Breast epithelium (tissue), 4 donors: Measurements from ENCODE around the gene ODAD4. TPM values are rescaled to one million over a fixed set of nuclear protein-coding genes. Genes with fewer than 3 reads are reported as not detected.

Source experiments
- DNase-seq, 2 donors: peaks; one replicate each; pipeline ENCODE4 v3.0.0-alpha.2; 2019; ENCODE audit warnings: low spot score in 2 of 2
- H3K27ac ChIP-seq, 2 donors: fragments of 200-600 bp; sonication (generic) in 1 of 2; one replicate each; pipeline ENCODE4 v1.5.1; 2016 to 2019; ENCODE audit warnings: mild to moderate bottlenecking in 1 of 2
- H3K27me3 ChIP-seq, 2 donors: fragments of 200-600 bp; sonication (generic) in 1 of 2; one replicate each; pipeline versions ENCODE4 v1.5.1 to v1.6.0; 2017 to 2019; ENCODE audit warnings: control low read depth in 1 of 2, mild to moderate bottlenecking in 1 of 2
- H3K36me3 ChIP-seq: fragments of 200-600 bp; one replicate; pipeline ENCODE4 v1.5.1; 2019
- H3K4me1 ChIP-seq, 2 donors: fragments of 200-600 bp; sonication (generic); one replicate each; pipeline ENCODE4 v1.5.1; 2016 to 2019; ENCODE audit warnings: control low read depth in 1 of 2
- H3K4me3 ChIP-seq, 3 donors: fragments of 200-600 bp; sonication (generic); 1 replicate in 2 of 3; 2 replicates in 1 of 3; pipeline ENCODE4 v1.5.1; 2016 to 2019; ENCODE audit warnings: mild to moderate bottlenecking in 3 of 3, moderate library complexity in 2 of 3
- H3K9me3 ChIP-seq, 2 donors: fragments of 200-600 bp; sonication (generic) in 1 of 2; one replicate each; pipeline ENCODE4 v1.5.1; 2016 to 2019; ENCODE audit warnings: control low read depth in 1 of 2
- POLR2A ChIP-seq: fragments of 450-650 bp; IDR thresholded peaks from one replicate; pipeline ENCODE4 v1.6.1; 2016; ENCODE audit warnings: antibody characterized with exemption, mild to moderate bottlenecking, moderate library complexity
- POLR2AphosphoS5 ChIP-seq, 3 donors: sonication (generic); formaldehyde crosslinking; IDR thresholded peaks; one replicate each; pipeline ENCODE4 v1.6.1; 2017; ENCODE audit warnings: antibody characterized with exemption in 3 of 3
- intact Hi-C: fragments of 100-400 bp; cut with DNase I; formaldehyde crosslinking; loops from one replicate; pipeline ENCODE4 v1.15.1; 2023; ENCODE audit warnings: low total_unique reads
- total RNA-seq, 3 donors: library from RNA; depleted of rRNA; stranded (reverse); fragments of >200 nt; gene quantifications; one replicate each; pipeline ENCODE4 v1.1.0, GENCODE V29; 2016
- TF ChIP-seq, protein P1 (sequence below), 3 donors: fragments of 450-650 bp; IDR thresholded peaks; one replicate each; pipeline ENCODE4 v1.5.1; 2016 to 2017; ENCODE audit warnings: antibody characterized with exemption in 3 of 3, mild to moderate bottlenecking in 3 of 3, moderate library complexity in 3 of 3

The ODAD4 gene
- total RNA-seq, 3 donors from 2014 or later, result 0.48 to 3.2 (median 1.6) TPM

DNA sequence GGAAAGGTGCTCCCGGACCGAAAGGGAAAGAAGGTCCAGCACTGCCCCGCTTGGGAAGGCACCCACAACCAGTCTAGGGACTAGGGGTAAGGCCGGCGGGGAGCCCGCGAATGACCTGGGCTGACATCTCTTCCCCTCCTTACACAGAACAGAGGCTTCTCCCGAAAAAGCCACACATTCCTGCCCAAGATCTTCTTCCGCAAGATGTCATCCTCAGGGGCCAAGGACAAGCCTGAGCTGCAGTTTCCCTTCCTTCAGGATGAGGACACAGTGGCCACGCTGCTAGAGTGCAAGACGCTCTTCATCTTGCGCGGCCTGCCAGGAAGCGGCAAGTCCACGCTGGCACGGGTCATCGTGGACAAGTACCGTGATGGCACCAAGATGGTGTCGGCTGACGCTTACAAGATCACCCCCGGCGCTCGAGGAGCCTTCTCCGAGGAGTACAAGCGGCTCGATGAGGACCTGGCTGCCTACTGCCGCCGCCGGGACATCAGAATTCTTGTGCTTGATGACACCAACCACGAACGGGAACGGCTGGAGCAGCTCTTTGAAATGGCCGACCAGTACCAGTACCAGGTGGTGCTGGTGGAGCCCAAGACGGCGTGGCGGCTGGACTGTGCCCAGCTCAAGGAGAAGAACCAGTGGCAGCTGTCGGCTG, 37.6 kb downstream of the ODAD4 start:
- no peak for DNase-seq
- H3K27me3 ChIP-seq, result no peaks in the 10 kb centered on the region
- H3K4me3 ChIP-seq, result peak overlapping the region; percentile 92 to 94 (median 92)
- peaks cover 6 to 24% of the 10 kb centered on the region in 2 donors for H3K4me1 ChIP-seq
- peak overlapping the region; percentile 90 to 91 for H3K27ac ChIP-seq
- H3K36me3 ChIP-seq, result no peaks in the 10 kb centered on the region
- H3K9me3 ChIP-seq, result no peaks in the 10 kb centered on the region
- intact Hi-C loops, result loop anchor here (10.0 kb wide), 2 partner anchors 57 to 137 kb away; partner anchors contain the start of gene NKIRAS2
- TF ChIP-seq POLR2A, result no peak
- TF ChIP-seq, protein P1, sequence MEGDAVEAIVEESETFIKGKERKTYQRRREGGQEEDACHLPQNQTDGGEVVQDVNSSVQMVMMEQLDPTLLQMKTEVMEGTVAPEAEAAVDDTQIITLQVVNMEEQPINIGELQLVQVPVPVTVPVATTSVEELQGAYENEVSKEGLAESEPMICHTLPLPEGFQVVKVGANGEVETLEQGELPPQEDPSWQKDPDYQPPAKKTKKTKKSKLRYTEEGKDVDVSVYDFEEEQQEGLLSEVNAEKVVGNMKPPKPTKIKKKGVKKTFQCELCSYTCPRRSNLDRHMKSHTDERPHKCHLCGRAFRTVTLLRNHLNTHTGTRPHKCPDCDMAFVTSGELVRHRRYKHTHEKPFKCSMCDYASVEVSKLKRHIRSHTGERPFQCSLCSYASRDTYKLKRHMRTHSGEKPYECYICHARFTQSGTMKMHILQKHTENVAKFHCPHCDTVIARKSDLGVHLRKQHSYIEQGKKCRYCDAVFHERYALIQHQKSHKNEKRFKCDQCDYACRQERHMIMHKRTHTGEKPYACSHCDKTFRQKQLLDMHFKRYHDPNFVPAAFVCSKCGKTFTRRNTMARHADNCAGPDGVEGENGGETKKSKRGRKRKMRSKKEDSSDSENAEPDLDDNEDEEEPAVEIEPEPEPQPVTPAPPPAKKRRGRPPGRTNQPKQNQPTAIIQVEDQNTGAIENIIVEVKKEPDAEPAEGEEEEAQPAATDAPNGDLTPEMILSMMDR (IDR thresholded peaks at IDR 0.05), result no peak
- no peak for TF ChIP-seq POLR2AphosphoS5 (IDR thresholded peaks at IDR 0.05)

GRCh38 chr17:41968676-41969075, 38.3 kb downstream of the ODAD4 start:
- Histone ChIP-seq H3K9me3 (no peaks in the 10 kb centered on the region), H3K4me1 (peaks cover 11 to 29% of the 10 kb centered on the region in 2 donors), H3K27me3 (no peaks in the 10 kb centered on the region), H3K27ac (peak overlapping the region; percentile 59 to 90), H3K4me3 (peak overlapping the region in 2 of 3 donors; percentile 92), H3K36me3 (no peaks in the 10 kb centered on the region)
- DNase-seq, result no peak
- TF ChIP-seq, protein P1 (IDR thresholded peaks at IDR 0.05), result no peak
- TF ChIP-seq POLR2AphosphoS5 (IDR thresholded peaks at IDR 0.05) (no peak), POLR2A (no peak)
- intact Hi-C loops, result loop anchor here (10.0 kb wide), 2 partner anchors 56 to 136 kb away; partner anchors contain the start of gene NKIRAS2

GRCh38 chr17:41970901-41971331, 40.5 kb downstream of the ODAD4 start:
- Histone ChIP-seq H3K9me3 (no peaks in the 10 kb centered on the region), H3K4me3 (no peak overlapping the region), H3K4me1 (peaks cover 11 to 30% of the 10 kb centered on the region in 2 donors), H3K36me3 (no peaks in the 10 kb centered on the region), H3K27ac (peak overlapping the region; percentile 21 to 54), H3K27me3 (no peaks in the 10 kb centered on the region)
- TF ChIP-seq, protein P1 (IDR thresholded peaks at IDR 0.05), result no peak
- TF ChIP-seq POLR2A (no peak), POLR2AphosphoS5 (IDR thresholded peaks at IDR 0.05) (no peak)
- intact Hi-C loops, result no loop called here
- no peak for DNase-seq

DNA sequence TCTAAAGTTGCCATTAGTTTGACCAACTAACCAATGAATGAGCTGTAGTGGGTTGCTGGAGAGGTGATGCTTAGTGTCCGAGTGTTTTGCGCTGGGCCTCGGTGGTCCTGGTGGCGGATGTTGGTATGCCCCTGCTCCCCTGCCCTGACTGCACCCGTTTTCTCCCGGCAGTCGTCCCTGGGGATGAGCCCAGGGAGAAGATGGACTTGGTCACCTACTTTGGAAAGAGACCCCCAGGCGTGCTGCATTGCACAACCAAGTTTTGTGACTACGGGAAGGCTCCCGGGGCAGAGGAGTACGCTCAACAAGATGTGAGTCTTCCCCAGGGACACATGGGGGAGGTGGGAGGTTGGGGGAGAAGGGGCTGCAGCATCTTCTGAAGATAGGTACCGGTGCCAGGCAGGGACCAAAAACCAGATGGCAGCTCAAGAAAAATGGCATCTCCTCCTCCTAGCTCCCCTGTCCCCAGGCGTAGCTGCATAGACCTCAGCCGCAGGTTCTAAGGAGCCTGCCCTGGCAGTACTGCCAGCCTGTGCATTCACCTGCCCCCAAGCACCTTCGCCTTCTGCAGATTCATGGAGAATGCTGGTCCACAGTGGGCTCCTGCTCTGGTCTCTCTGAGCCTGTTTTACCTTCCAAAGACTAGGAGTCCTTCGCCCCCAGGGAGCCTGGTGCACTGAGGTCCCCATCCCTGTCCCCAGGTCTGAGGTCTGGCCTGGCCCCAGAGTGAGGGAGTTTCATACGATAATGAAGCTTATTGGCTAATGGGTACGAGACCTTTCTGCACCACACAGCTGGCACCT, 41.5 kb downstream of the ODAD4 start:
- TF ChIP-seq, protein P1 (IDR thresholded peaks at IDR 0.05), result no peak
- no peak for TF ChIP-seq POLR2AphosphoS5 (IDR thresholded peaks at IDR 0.05)
- TF ChIP-seq POLR2A, result no peak
- Histone ChIP-seq H3K4me1 (peaks cover 11 to 30% of the 10 kb centered on the region in 2 donors), H3K36me3 (no peaks in the 10 kb centered on the region), H3K27me3 (no peaks in the 10 kb centered on the region), H3K9me3 (no peaks in the 10 kb centered on the region), H3K4me3 (no peak overlapping the region), H3K27ac (peak overlapping the region; percentile 79 to 83)
- DNase-seq, result no peak
- intact Hi-C loops, result no loop called here
